HG03196 (cell line): ENCODE data around the gene RAB6A.
A peak's percentile ranks its signal among the peaks of the same experiment; 100 is the strongest.
"Not testable (repeated sequence)": the region's sequence is repeated elsewhere in the genome, so short reads cannot be mapped to it uniquely, and the experiment has no call there.

Experiments
- ATAC-seq: cut with Tn5 transposase; IDR thresholded peaks from one replicate; pipeline ENCODE4 v1.9.1; 2021; ENCODE audit not compliant: unreplicated experiment

The RAB6A gene

DNA sequence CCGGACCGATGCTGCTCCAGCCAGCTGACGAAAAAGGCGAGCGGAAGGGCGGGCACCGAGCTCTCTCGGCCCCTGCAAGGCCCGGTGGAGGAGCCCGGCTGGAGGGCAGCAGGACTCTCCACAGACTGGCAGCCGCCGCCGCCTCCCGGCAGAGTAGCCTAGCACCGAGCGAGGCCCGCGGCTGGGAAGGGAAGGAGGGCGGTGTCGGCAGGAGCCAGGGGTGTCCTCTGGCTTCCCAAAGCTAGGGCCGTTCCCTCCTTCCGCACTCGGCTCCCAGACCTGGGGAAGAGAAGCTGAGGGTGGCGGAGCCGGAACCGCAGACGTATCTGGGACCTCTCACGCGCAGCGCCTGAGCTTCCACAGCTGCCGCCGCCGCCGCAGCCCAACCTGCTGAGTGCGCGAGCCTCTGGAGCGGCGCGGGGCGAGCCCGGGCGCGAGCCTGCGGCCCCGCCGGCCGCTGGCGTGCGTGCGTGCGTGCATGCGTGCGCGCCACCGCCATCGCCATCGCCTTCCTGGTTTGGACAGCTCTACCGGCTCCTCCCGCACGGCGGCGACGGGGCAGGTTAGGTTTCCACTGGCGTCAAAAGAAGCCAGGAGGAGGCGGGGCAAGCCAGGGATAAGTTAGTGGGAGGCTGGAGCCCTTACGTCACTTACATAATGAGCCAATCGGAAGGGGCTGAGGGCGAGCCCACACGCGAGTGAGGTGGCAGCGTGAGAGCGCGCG lies at the start of gene RAB6A:
Gene RAB6A, minus strand, starts transcription at position 396 of the 724 bp plus-strand sequence. CDS start 439 bp downstream, outside the sequence.
- ATAC-seq: peak; percentile 97

DNA sequence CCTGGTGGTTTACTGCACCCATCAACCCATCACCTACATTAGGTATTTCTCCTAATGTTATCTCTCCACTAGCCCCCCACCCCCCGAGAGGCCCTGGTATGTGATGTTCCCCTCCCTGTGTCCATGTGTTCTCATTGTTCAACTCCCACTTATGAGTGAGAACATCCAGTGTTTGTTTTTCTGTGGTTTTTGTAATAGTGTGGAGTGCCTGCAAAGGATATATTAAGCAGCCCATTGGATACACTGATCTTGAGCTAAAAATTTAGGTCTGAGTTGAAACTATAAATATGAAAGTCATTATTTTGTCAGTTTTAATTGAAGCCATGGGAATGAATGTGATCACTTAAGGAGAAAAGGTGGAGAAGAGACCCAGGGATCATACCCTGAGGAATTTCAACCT lies 49.8 kb upstream of the RAB6A start:
- no peak for ATAC-seq

DNA sequence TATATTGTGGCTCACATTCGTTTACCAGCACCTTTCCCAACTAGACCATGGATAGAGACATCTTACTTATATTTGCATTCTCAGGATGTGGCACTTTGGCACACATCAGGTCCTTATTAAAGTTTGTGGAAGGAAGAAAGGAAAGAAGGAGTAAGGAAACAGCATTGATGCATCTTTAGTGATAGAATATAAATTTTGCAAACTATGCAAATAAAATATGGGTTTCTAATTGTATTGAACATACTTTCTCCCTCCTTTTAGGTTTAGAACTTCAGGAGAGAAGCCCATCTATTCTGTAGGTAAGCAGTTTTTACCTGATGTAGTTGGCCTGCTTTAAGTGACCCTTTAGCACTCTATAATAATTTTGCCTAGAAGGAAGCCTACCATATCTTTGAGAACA lies 47.2 kb upstream of the RAB6A start:
- no peak for ATAC-seq

DNA sequence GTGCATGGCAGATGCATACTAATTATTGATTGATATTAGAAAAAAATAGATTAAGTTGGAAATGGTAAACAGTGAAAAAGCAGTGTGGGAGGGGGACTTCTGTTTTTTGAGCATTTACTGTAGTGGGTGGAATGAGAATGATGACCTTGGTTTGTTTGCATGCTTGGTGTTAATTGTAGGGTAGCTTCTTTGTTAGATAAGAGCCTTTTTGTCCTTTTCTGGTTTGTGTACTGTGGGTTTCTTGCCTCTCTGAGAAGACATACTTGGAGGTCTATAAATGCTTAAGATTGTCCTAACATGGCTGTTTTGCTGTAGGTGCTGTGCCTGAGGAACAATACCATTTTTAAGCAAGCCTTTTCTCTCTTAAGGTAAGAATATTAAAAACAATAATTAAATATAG lies 43.8 kb upstream of the RAB6A start:
- no peak for ATAC-seq

DNA sequence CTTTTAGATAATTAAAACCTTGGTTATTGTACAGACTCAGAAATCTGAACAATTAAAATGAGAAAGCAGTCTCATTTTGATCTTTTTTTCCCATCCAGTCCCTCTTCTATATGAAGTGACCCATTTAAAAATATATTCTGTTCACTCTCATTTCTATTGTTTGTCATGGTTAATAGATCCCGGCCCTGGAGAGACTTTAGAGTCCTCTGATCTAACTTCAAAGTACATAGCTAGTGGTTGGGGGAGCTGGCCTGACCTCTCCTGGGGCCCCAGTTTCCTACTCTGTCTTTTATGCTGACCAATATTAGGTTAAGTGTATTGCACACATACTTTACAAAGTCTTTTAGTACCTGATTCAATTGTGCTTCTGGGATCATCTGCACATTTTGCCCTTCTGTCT lies 40.3 kb upstream of the RAB6A start:
- ATAC-seq: no peak

DNA sequence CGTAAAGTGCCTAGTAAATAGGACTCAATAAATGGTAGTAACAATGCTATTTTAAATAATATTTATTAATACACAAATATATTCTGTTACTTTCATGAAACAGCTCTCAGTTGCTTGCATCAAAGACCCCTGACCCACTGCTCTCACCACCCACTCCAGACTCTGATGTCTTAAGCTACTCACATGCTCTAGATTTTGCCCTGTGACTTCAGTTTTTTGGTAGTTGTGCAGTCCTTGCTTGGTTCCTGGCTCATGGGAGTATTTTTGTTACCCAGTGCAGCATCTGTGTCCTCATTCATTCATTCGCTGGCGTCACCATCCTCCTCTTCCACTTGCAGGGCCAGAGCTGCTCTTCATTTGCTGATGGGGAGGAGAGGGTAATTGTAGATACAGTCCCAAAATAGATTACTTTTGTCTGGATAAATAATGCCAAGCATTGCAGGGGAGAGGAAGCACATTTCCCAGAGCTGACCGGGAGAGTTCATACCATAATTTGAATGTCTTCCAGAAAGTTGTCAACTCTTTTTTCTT lies 39.5 kb upstream of the RAB6A start:
- no peak for ATAC-seq

DNA sequence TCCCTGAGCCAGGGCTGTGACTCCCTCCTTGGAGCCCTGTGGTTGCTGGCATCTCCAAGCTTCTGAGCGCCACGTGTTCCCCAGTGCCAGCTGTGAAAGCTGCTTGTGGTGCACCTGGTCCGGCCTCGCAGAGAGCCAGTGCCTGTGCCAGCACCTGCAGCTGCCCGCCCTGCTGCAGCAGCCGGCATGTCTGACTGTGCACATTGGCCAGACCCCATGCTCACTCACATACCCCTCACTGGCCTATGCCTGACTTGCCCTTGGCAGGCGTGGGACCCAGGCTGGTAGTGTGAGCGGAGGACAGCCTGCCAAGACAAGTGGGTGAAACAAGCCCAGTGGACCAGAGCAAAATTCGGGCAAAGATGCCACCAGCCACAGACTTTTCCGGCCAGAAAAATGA lies 36.6 kb upstream of the RAB6A start:
- ATAC-seq: no peak

DNA sequence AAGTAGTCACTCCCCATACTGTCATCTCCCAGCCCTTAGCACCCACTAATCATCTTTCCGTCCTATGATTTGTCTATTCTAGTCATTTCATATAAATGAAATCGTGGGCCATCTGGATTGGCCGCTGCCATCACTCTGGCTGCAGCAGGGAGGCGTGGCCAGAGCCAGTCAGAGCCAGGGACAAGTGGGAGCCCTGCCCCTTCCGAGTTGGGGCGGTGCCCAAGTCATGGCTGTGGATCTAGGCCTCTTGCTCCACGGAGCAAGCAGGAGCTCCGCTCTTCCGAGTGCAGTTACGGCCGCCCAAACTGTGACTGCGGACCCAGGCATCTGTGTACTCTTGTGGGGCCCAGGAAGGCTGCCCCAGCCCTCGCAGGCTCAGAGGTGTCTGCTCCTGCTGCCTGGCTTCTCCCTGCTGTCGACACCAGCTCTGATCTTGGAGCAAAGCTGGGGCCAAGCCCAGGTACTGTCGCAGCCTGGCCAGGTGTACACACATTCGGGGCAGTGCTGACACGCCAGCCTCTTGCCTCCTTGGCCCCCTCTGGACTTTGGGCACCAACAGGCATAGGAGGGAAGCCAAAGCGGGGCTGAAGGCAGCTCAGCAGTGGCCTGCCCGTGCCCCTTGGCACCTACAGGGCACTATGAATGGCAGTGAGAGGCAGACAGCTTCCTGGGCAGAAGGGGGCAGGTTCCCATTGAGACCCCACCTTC lies 35.2 kb upstream of the RAB6A start:
- no peak for ATAC-seq

DNA sequence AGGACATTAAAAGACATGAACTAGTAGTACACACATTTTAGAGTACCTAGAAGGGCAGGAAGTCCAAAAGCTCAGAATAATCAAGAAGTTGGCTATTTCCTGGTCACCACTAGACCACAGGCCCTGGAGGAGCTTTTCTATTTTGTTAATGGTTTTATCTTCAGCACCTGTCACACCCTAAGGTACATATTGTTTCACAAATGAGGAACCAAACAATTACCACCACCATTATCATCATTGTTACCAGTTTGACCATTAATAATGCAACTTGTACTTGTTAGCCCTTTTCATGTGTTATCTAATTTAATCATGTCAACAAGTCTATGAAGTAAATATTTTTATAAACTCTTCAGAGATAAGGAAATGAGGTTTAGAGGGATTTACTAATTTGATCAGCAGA lies 31.7 kb upstream of the RAB6A start:
- no peak for ATAC-seq

DNA sequence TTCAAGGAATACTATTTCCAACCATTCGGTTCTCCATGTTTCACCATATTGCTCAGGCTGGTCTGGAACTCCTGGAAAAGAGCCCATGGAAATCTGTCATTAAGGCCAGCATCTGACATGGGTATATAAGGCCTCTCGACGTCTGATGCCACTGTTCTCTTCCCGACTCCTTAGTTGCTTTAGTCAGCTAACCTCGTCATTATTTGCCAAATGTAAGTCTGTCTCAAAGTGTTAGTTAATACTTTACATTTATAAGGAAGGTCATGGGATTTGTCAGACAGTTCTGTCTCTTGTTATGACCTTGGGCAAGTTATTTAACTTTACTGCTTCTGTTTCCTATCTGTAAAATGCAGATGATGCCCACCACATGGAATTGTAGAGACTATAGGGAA lies 28.4 kb upstream of the RAB6A start:
- no peak for ATAC-seq

DNA sequence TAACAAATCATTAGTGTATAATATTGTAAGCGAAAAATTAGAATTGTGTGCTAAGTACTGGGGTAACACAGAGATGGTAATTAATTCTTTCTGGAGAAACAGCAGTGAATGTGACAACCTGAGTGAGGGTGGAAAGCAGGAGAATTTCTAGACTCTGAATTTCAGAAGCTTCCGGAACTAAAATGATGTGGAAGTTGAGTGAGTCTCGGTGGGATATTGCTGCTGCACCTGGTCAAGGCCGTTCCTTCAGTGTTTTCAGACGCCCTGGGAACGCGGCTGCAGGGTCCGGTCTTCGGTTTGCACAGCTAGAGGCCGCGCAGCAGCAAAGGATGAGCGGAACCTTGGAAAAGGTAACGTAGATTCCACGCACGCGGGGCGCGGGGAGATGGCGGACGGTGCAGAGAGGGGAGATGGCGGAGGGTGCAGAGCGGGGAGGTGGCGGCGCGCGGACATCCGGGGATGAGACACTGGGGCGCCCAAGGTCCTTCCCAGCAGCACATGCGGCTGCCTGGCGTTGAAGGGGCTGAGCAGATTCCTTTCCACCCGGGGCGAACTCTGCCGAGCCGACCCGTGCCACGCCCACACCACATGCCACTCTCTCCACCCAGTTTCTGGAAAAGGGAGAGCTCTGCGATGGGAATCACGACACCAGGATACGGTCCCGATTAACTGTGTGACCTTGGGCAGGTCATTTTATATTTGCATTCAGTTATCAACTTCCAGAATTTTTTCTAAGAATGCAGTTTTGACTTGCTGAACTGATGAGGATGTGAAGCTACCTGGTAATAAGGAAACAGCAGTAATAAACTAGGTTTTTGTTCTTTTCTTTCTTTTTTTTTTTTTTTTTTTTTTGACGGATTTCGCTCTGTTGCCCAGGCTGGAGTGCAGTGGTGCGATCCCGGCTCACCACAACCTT lies 27.0 kb upstream of the RAB6A start, which contains the start of gene MRPL48:
Gene MRPL48, plus strand, starts transcription at position 232 of the 916 bp plus-strand sequence. Its CDS starts 98 bp downstream, at position 330.
- ATAC-seq: peak; percentile 84

DNA sequence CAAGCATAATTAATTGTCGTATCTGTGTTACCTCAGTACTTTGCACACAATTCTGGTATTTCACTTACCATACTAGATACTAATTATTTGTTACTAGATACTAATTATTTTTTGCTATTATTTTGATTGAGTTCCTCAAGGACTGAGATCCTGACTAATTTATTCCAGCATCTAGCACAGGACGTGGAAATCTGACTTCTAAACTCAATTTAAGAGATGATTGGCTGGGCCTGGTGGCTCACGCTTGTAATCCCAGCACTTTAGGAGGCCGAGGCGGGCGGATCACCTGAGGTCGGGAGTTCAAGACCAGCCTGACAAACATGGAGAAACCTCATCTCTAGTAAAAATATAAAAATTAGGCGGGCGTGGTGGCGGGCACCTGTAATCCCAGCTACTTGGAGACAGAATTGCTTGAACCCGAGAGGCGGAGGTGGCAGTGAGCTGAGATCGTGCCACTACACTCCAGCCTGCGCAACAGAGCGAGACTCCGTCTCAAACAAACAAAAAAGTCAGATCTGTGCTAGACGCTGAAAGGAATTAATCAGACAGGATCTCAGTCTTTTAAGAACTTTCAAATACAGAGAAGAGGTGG lies 26.3 kb upstream of the RAB6A start:
- no peak for ATAC-seq

DNA sequence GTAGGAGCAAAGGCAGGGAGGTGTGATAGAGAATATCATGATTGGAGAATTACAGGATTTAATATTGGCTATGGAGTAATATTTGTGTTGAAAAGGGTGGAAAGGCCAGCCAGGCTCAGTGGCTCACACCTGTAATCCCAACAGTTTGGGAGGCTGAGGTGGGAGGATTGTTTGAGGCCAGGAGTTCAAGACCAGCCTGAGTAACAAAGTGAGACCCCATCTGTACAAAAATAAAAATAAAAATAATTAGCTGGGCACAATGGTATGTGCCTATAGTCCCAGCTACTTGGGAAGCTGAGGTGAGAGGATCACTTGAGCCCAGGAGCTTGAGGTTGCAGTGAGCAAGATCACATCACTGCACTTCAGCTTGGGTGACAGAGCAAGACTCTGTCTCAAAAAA lies 24.6 kb upstream of the RAB6A start:
- ATAC-seq: not testable (repeated sequence)

DNA sequence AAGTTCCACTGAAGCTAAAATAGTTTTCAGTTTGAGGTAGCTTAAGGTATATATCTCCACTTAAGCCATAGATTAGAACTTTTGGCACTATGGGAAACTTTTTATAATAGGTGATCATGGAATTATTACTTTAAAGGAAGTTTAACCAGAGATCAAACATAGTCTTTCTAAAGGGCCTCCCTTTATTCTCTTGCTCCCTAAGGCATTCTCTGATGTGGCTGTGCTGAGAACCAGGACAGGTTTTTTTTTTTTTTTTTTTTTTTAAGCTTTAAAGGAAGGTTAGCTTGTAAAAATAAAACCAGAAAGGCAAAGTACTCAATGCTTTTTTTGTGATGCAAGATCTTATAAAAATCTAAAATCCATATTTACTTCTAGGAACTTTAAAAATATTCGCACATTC lies 23.9 kb upstream of the RAB6A start:
- no peak for ATAC-seq

DNA sequence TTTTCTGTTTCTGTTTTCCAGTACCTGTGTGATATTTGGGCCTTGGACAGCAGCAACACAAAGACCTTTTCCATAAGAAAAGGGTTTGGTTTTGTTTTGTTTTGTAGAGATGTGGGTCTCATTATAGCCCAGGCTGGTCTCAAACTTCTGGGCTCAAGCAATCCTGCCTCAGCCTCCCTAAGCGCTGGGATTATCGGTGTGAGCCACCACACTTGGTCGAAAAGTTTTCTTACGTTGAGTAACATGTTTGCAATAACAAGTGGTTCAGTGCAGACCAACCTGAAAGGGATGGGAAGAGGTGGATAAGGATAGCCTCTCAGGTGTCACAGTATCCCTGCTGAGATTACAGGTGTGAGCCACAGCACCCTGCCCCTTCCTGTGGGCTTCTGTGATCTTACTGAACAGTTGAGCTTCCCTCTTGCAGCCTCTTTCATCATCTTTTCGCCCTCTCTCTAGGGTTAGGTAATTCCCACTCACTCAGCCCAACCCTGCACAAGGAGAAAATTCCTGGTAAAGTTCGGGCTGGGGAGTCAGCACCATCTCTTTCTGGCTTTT lies 23.3 kb upstream of the RAB6A start:
- ATAC-seq: no peak

DNA sequence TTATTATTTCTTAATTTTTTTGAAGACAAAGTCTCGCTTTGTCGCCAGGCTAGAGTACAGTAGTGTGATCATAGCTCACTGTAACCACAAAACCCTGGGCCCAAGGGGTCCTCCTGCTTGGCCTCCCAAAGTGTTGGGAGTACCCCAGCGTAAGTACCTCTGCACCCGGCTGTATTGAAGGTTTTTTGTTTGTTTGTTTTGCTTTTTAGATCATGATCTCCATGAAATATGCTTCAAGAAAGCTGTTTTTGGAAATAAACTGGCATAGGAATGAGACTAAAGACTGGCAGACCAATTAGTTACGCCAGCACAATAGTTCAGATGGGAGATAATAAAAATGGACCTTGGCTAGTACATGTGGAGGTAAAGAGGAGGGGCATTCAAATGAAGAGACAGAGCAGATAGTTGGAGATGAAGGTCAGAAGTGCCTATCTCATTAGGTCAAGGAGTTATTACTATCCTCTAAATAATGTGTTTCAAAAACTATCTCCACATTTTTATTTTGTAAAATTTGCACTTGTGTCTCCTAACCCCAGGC lies 22.7 kb upstream of the RAB6A start:
- ATAC-seq: no peak

DNA sequence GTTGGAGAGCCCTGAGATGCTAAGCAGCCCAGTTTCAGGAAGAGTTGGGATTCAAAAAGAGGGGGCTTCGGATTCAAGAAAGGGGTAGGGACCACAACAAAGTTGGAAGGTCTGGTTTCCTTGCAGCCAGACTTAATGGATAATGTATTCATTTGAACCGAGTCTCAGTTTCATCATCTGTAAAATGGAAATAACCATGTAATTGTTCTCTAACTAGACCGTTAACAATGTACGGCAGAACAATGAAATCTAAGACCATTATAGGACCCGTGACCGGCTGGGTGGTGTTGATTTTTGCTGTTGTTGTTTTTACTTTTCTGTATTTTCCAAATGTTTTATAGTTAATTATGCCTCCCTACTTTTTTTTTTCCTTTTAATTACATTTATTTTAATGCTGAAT lies 20.4 kb upstream of the RAB6A start:
- no peak for ATAC-seq

DNA sequence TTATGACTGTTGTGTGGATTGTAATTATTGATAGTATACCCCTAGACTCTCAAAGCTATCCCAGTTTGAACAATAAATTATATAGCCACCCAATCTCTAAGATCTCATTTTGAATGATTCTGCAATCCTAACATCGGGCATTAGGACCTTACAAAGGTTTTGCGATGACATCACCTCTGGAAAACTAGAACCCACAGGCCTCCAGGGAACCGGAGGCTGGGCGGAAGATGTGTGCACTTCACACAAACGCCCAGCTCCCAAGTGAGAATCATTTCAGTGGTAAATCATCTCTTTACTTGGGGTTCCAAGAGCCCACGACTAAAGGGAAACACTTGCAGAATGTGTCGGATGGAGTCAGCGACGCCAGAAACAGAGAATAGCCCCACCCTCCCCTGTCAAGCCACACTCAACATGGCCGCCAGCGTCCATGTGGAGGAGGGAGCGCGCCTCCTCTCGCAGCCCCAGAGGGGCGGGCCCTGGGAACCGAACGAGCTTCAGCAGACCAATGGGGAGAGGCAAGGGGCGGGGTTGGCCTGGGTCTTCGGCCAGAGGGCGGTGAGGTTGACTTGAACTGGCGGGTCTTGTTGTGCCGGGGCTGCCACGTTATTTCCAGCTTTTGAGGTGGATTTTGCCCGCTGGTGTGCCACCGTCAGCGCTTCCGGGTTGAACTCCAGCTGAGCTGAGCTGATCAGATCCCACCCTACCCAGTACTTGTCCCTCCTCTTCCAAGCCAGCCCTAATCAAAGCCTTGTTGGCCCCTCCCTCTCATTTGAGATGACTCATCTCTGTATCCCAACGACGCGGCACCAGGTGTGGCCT lies 18.4 kb upstream of the RAB6A start:
- ATAC-seq: peak; percentile 99

DNA sequence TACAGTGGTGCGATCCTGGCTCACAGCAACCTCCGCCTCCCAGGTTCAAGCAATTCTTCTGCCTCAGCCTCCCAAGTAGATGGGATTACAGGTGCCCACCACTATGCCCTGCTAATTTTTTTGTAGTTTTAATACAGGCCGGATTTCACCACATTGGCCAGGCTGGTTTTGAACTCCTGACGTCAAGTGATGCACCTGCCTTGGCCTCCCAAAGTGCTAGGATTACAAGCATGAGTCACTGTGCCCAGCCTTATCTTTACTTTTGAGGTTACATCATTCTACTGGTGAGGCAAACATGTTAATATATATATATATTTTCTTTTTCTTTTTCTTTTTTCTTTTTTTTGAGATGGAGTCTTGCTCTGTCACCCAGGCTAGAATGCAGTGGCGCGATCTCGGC lies 9.9 kb upstream of the RAB6A start:
- not testable (repeated sequence) for ATAC-seq
